OCI-LY7 (cell line): ENCODE data around the gene FGFR4.

Source experiments
- CTCF ChIP-seq: fragments of 200-600 bp; sonication (generic); conservative IDR thresholded peaks from 2 replicates; pipeline ENCODE4 v1.5.1; 2014; ENCODE audit warnings: mild to moderate bottlenecking, antibody characterized with exemption, low read length, moderate library complexity, mixed read lengths
- EZH2phosphoT487 ChIP-seq: fragments of 200-600 bp; sonication (generic); IDR thresholded peaks from 2 replicates; pipeline ENCODE4 v1.6.1; 2018; ENCODE audit warnings: low read depth, borderline replicate concordance, mild to moderate bottlenecking, mixed run types, antibody characterized with exemption, low read length, moderate library complexity, mixed read lengths

GRCh38 chr5:177084175-177084574 is 2.5 kb upstream of the FGFR4 start:
- TF ChIP-seq CTCF (no peak), EZH2phosphoT487 (no peak)
